GM21367 (cell line): ENCODE data around the gene TRIM24.
"Not testable (repeated sequence)": the region's sequence is repeated elsewhere in the genome, so short reads cannot be mapped to it uniquely, and the experiment has no call there.

Experiments
- ATAC-seq: cut with Tn5 transposase; IDR thresholded peaks from one replicate; pipeline ENCODE4 v1.9.1; 2021; ENCODE audit not compliant: unreplicated experiment

TRIM24 gene

DNA sequence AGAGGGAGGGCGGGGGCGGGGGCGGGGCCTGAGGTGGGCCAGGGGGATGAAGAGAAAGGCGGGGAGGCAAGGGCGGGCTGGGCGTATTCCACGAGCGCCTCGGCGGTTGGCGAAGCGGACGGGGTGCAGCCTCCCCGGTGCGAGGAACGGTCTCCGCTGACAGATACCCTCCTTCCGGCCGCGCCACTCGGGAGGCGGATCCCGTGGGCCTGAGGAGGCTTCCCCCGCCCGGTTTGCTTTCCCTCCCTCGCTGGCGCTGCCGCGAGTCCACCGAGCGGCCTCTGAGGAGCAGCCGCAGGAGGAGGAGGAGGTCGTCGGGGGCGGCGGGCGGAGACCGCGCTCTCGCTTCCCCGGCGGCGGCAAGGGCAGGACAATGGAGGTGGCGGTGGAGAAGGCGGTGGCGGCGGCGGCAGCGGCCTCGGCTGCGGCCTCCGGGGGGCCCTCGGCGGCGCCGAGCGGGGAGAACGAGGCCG lies at the start of gene TRIM24:
Gene TRIM24 (plus strand): TSS at position 84 of the 473 bp plus-strand sequence. CDS start 290 bp downstream, at position 374.
- ATAC-seq = peak; percentile 63

DNA sequence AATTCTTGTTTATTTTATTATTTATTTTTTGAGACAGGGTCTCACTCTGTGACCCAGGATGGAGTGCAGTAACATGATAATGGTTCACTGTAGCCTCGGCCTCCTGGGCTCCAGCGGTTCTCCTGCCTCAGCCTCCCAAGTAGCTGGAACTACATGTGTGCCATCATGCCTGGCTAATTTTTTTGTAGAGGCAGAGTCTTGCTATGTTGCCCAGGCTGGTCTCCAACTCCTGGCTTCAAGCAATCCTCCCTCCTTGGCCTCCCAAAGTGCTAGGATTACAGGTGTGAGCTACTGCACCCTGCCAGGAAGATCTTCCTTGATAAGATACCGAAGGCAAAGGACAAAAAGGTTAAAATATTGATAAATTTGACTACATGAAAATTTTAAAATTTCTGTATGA lies 48.0 kb upstream of the TRIM24 start:
- not testable (repeated sequence) for ATAC-seq

DNA sequence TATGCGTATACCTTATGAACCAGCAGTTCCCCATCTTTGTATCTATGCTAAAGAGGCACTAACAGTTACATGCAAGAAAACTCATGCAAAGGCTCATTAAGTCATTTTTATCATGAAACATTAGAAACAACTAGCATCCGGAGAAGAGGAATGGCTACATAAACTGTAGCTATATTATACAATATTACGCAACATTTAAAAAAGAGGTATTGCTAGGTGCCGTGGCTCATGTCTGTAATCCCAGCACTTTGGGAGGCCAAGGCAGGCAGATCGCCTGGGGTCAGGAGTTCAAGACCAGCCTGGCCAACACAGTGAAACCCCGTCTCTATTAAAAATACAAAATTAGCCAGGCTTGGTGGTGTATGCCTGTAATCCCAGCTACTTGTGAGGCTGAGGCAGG lies 47.1 kb upstream of the TRIM24 start:
- not testable (repeated sequence) for ATAC-seq

GRCh38 chr7:138417078-138417700 lies 42.9 kb upstream of the TRIM24 start:
- ATAC-seq = no peak

GRCh38 chr7:138417764-138418163 lies 42.3 kb upstream of the TRIM24 start:
- ATAC-seq = no peak

DNA sequence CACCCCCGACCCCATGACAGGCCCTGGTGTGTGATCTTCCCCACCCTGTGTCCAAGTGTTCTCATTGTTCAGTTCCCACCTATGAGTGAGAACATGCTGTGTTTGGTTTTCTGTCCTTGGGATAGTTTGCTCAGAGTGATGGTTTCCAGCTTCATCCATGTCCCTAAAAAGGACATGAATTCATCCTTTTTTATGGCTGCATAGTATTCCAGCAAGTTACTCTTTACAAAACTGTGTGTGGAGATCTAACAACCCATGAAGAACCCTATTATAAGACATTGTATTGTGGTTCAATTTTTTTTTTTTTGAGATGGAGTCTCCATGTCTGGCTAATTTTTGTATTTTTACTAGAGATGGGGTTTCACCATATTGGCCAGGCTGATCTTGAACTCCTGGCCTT lies 41.7 kb upstream of the TRIM24 start:
- ATAC-seq = not testable (repeated sequence)

DNA sequence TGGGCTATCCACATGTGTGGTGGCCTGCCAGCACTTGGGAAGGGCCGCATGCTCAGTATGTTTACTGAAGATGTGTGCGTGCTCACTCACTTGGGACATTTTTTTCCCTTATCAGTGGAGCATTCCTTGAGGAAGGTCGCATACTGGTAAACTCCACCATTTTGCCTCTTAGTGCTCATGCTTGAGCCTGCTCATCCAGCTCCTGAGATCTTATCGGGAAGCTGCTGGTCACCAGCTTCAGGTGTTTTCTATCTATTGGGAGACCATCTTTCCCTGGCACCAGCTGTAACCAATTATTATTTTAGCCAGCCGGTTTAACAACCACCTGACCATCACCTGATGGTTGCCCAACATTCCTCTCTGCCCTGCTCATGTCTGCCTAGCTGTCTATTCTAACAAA lies 35.0 kb upstream of the TRIM24 start:
- no peak for ATAC-seq

DNA sequence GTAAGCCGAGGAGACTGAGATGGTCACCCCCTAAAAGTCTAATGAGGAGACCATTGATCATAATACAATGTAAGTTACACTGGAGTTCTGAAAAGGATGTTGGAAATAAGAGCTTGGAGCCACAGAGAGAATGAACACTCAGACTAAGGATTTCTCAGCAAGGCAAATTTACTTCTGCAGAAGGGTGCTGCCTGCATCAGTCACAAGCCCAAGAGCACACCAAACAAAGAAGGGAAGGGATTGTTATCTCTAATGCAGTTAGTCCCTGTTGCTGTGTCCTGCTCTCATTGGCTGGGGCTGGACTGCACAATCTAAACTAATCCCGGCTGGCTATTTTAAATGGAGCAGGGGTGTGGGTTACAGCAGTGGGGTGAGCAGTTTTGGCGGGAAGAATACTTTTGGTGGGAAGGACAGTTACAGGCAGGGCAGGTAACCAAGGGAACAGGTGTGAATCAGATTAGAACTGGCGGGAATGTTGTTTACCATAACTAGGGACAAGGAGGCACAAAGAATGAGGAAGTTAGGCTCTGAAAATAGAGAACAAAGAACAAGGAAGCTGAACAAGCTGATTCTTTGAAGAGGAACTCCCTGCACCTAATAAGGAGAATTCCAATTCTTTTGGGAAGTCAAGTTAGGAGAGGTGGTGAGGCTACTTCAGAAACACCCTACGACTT lies 30.3 kb upstream of the TRIM24 start:
- no peak for ATAC-seq

DNA sequence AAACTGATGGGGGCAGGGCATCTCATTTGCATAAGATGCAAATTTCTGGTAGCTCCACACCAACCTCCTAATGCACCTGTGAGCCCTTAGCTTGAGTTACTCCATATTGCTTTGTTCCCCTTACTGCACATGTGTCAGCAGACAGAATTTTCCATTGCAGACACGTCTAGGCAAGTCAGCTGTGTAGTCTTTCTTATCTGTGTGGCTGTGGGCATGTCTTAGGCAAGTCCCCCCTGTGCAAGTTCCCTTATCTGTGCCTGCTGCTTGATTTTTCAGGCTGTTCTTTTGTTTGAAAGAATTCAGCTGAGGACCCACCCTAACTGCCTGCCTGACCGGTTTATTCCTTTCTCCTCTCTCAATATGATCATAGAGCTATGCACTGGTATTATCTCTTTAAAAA lies 28.5 kb upstream of the TRIM24 start:
- no peak for ATAC-seq

DNA sequence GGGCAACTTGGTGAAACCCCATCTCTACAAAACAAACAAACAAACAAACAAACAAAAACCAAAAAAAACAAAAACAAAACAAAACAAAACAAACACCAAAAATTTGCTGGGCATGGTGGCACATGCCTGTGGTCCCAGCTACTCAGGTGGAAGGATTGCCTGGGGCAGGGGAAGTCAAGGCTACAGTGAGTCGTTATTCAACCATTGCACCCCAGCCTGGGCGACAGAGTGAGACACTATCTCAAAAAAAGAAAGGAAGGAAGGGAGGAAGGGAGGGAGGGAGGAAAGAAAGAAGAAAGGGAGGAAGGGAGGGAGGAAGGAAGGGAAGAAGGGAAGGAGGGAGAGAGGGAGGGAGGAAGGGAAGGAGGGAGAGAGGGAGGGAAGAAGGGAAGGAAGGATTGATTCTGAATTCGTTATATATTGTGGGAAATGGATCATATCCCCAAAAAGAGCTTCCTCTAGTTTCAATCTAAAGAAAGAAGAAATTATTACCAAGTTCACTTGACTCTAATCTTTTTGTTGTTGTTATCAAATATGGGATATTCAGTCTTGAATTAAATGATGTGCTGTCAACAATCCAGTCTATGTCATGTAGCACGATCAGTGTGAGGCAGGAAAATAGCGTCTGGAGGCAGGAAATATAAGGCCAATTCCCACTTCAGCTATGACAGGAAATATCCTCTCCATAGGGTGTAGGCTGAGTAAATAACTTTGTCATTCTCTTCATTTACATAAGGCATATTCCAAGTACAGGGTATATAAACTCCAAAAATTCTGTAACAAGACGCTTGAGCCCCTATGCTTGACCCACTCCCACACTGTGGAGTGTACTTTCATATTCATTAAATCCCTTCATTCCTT lies 26.2 kb upstream of the TRIM24 start:
- no peak for ATAC-seq

- ATAC-seq = no peak
These were observed 25.5 kb upstream of the TRIM24 start for GRCh38 chr7:138434597-138435019.

DNA sequence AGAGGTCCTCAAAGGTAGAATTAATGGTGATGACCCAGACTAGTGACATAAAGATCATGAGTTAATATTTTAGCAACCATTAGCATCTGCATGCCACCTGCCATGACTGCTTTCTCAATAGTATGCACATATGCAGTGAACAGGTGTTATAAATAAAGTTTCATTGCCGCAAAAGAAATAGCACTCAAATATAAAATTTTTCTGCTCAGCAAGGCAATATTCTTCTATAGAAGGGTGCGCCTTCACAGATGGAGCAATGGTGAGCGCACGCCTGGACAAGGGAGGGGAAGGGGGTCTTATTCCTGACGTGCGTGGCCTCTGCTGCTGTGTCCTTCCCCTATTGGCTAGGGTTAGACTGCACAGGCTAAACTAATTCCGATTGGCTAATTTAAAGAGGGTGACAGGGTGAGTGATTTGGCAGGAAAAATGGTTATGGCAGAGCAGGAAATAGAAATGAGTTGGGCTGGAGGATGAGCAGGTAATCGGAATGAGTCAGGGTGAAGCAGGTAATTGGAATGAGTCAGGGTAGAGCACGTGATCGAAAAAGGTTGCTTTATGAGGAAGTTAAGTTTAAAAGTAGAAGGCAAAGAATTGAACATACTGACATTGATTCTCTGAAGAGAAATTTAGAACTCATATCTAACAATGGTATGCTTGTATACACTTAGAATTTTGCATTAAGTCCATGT lies 24.7 kb upstream of the TRIM24 start:
- no peak for ATAC-seq

DNA sequence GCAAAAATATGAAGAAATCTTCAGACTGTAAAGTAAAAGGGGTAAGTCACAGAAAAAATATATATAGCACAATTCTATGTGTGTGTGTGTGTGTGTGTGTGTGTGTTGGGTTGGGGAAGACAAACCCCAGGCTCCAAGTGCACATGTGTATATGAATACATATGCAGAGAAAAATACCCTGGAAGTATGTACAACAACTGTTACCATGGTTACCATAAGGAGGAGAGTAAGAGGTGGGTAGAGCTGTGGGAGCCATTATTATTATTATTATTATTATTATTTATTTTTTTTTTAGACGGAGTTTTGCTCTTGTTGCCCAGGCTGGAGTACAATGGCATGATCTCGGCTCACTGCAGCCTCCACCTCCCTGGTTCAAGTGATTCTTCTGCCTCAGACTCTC lies 23.7 kb upstream of the TRIM24 start:
- ATAC-seq = no peak

GRCh38 chr7:138440460-138440859 lies 19.6 kb upstream of the TRIM24 start:
- ATAC-seq = no peak

GRCh38 chr7:138442822-138443221 lies 17.2 kb upstream of the TRIM24 start:
- no peak for ATAC-seq

DNA sequence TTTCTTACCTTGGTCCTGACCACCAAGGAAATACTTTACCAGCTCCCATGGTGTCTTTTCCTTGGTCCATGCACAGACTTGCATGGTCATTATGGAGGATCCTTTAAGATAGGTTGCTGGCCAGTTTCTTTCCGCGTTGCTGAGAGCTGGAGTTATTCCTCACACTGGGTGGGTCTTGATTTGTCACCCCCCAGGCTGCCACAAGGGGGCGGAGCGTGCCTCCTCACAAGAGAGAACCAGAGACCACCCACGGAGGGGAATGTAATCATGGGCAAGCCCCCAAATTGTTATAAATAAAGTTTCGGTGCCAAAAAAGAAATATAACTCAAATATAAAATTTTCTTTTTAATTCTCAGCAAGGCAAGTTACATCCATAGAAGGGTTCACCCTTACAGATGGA lies 10.5 kb upstream of the TRIM24 start:
- no peak for ATAC-seq

DNA sequence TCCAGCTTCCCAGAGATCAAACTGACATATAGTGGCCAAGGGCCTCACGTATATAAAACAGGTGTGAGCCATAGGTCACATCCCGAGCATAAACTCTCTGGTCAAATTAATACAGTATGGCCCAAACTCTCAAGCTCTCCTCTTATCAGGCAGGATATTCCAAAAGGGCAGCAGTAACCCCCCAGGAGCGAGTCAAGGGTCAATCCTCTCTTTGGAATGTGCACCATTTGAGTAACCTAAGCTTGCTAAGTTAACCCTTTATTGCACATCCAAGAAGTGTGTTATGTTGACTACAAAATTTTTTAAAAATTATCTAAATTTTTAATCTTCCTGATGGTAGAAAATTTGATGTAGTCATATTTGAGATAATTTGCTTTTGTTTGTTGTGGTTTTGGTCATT lies 4.5 kb upstream of the TRIM24 start:
- no peak for ATAC-seq

- ATAC-seq = no peak
These were observed 3.8 kb upstream of the TRIM24 start for GRCh38 chr7:138456220-138456619.

DNA sequence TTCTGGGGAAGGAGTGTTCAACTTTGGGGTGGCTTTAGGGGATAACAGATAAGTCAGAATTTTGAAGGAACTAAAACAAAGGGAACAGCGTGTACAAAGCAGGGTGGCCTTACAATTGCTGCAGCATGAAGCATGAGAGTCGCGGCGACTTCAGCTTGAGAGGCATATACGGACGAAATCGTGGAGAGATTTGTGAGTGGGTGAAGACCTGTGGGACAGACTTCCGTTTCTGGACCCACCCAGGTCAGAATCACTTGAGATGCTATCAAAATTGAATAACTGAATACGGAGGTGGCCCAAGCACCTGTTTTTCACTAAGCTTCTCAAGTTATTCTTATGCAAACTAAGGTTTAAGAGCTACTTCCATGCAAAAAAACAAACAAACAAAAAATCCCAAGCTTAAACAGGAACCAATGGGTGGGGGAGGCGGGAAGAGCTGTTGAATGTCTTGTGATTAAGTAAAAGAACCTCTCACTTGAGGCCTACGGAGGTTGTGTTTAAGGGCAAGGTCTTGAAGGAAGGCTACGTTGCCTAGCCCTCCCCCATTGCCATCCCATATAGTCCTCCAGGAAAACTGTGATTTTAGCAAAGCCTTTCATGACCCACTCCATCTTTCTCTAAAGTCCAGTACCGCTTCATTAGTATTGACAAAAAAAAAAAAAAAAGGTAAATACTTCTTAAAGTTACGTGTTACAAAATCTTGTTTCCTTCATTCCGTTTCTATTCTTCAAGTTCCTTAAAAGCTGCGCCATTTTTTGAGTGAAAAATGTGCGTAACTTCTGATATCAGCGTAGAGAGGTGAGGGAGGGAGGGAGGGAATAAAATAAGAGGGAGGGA lies 1.3 kb upstream of the TRIM24 start:
- no peak for ATAC-seq
